G401.6 (cell line): ENCODE data around the gene SRGAP3.
A peak's percentile ranks its signal among the peaks of the same experiment; 100 is the strongest.

ENCODE experiments used
- FAIRE-seq: peaks from 2 replicates; lab custom pipeline; 2012; peaks lifted over from hg19 to GRCh38; lab: Jason Lieb, UNC

The SRGAP3 gene

DNA sequence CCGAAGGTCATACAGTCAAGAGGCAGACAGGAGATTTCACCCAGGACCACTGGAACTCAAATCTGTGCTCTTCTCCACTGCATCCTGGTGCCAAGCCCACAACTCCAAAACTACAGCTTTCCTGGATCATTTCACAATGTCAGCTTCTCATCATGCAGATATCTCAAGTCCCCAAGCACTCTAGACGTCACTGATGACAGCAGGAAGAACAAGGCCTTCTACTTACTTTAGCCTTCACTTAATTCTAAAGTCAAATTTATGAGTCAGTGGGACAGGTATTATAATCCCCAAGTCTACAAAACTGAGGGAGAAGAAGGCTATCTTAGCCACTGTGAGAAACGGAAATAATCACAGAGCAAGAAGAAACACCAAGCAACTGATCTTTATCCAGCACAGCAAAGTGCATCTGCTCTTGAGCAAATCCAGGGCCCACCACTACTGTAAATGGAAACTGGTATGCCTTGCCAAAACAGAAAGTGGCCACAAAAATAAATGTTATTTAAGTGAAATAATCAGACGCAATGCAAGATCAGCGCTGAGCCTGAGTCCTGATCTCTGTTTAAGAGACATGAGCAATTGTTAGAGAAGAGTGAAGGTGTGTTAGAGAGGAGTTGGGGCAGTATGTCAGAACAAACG lies 287.1 kb downstream of the SRGAP3 start:
- no peak for FAIRE-seq

DNA sequence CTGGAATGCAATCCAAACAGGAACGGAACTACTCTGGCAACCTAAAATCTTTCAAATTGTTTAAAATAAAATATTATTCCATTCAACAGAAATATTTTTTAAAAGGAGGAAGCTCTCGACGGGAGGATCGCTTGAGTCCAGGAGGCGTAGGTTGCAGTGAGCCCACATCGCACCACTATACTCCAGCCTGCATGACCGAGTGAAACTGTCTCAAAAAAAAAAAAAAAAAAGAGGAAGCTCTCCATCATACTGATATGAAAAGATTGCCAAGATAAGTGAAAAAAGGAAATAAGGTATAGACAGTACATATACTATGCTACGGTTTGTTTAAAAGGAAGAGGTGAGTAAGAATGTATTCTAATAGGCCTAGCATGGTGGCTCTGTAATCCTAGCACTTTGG lies 289.8 kb downstream of the SRGAP3 start:
- FAIRE-seq, result no peak

DNA sequence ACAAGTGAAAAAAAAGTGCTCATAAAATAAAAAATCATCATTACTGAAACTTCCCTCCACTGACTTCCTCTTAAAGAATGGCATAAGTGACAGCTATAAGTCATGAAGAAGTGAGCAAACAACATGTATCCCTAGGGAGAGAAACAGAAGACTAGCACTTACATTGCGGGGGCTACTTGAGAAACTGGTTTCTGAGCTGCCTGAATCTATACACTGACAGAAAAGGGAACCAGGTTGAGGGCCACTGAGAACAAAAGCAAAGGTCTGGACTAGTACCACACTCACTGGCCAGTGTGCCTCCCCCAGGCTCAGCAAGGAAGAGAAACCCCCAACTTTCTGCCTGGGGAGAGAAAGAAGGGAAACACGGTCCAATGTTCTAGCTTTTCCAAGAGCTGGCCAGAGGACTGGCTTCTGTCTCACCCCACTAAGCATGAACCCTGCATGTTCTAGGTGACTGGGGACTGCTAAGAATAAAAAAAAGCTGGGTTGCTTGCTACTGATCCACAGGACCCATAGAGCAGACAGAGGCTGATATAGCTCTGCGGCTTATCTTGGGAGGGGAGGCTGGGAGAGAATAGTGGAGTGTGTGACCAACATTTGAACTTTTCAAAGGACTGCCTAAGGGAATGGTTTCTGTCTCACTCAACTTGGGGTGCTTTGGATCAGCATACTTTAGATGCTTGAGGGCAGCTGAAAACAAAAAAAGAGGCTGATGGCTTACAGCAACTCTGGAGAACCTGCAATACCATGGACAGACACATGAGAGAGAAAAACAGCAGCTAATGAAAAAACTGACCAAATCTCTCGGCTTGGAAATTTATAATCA lies 294.3 kb downstream of the SRGAP3 start:
- FAIRE-seq, result no peak

DNA sequence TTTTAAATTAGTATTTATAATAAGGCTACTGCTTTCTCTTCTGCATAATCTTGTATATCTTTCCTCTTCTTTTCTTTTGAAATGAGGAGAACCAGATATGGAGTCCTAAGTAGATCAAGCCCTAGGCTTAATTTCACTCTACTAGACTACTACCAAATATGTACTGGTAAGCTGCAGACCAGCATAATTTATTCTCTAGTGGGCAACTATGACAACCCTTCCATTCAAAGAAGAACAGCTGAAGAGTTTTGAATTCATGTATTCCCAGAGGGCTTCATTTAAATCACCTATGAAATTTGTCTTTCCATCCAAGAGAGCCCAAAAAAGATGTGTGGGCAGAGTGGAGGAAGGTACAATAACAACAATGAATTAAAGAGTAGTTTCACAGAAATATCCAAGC lies 296.1 kb downstream of the SRGAP3 start:
- FAIRE-seq, result no peak

DNA sequence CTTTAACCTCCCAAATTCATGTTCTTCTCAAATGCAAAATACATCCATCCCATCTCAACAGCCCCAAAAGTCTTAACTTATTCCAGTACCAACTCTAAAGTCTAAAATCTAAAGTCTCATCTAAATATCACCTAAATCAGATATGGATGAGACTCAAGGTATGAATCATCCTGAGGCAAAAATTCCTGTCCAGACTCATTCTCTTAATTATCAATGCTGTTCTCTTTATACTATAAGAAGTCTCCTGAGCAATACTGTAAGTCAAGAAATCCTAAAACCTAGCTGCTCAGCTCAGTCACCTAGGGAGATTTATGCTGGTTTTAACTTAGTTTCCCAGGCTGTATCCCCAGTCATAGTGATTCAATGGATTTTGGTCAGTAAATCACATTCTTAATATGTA lies 297.3 kb downstream of the SRGAP3 start:
- FAIRE-seq, result no peak

DNA sequence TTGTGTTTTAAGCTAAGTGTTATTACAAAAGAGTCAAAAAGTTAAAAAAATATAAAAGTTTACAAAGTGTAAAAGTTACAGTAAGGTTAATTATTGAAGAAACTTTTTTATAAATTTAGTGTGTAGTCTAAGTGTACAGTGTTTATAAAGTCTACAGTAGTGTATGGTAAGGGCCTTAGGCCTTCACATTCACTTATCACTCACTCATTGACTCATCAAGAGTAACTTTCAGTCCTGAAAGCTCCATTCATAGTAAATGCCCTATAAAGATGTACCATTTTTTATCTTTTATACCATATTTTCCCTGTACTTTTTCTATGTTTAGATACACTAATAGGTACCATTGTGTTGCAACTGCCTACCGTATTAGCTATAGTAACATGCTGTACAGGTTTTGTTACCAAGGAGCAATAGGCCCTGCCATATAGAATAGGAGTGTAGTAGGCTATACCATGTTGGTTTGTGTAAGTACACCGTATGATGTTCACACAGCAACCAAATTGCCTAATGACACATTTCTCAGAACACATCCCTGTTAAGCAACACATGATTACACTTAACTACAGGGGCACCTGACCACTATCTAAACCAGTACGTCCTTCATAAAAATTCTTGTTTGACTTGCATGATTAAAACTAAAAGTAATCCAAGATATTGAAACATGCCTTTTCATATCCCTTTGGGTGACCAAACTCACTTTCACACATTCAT lies 303.4 kb downstream of the SRGAP3 start:
- no peak for FAIRE-seq

DNA sequence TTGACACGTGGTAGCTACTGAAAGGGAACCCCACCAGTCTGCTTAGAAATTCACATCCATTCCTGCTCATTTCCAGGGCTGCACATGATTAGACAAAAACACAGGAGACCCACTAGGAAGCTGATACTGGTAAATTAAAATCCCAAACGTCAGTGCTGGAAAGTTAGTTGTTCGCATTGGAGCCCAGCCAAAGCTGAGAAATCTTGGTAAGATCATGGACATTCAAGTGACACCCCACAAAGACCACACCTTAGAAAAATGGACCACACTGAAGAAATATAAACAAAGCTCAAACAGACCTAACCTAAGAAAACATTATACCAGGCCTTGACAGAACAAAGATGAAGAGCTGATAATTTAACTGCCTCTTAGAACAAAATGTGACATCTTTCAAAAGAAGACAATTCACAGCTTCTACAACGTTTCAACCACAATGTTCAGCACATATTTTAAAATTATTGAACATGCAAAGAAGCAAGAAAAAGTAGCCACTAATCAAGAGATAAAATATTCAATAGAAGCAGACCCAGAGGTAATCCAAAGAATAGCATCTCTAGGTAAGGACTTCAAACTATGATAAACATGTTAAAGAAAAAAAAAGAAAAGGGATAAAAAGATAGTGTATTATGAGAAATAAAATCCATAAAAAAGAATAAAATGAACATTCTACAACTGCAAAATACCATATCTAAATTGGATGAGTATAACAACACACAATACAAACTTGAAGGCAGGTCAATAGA lies 306.5 kb downstream of the SRGAP3 start:
- no peak for FAIRE-seq

DNA sequence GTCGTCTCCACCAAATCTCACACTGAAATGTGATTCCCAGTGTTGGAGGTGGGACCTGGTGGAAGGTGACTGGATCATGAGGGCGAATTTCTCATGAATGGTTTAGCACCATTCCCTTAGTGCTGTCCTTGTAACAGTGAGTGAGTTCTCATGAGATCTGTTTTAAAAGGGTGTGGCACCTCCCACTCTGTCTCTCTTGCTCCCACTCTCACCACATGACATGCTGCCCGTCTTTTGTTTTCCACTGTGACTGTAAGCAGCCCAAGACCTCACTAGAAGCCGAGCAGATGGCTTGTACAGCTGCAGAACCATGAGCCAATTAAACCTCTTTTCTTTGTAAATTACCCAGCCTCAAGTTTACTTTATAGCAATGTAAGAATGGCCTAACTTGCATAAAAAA lies 307.3 kb downstream of the SRGAP3 start:
- no peak for FAIRE-seq

DNA sequence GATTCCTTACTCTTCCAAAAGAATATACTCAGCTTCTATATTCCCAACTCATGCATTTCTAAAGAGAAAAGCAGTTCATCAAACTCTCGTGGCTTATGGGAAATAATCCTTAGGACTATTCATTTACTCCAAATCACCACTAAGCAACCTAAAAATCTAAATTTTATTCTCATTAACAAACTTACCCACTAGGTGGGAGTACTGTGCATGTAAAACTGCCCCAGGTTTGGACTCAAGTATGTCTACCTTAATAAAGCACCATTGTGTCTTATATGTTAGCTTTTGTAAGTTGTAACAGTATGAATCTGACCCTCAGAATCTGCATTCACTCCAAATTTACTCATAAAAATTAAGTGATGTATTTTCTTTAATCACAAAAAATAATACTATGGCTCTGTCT lies 311.4 kb downstream of the SRGAP3 start:
- FAIRE-seq, result peak; percentile 73

DNA sequence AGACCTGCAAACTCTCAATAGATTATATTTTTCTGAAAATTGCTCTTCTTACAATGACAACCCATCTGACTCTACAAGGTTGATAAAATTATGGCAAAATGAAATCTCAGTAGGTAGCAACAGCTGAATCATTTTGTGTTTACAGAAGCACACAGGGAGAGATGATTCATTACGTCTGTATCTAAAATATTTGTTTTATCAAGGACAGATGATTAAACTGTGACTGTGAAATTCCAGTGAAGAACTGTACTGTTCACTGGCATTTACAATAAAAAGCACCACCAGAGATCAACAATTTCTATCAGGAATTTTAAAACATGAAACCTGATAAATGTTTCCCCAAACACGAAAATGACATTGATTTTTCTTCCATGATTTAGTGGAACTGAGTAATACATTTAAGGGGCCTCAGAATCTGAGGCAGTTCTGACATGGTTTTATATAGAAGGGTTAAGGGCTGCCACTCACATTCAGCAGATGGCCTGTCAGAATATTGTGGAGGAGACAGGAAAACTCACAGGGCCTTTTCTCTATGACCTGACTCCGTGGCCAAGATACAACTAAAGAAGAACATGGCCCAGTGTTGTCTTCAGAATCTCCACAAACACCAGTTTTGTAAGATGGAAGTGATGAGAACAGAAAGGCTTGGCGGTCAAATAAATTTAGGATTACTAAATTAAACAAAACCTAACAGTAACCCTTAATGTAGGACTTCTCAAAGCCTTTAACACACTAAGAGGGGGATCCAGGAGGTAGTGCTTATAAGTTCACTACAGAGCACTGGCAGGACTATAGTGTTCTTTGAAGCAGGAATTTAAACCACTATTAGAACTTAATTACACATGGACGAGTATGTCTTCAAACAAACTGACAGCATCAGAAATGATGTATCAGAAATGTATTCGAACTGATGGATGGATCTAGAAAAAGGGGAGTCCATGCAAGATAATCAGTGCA lies 312.1 kb downstream of the SRGAP3 start:
- FAIRE-seq, result no peak

DNA sequence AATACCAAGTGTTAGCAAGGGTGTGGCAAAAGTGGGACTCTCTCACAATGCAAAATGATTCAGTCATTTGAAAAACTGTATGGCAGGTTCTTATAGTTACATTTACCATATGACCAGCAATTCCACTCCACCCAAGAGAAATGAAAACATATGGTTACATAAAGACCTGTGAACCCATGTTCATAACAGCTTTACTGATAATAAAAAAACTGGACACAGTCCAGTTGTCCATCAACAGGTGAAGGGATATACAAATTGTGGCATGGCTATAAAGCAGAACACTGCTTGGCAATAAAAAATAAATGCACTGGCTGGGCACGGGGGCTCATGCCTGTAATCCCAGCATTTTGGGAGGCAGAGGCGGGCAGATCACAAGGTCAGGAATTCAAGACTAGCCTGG lies 316.9 kb downstream of the SRGAP3 start:
- FAIRE-seq, result no peak

DNA sequence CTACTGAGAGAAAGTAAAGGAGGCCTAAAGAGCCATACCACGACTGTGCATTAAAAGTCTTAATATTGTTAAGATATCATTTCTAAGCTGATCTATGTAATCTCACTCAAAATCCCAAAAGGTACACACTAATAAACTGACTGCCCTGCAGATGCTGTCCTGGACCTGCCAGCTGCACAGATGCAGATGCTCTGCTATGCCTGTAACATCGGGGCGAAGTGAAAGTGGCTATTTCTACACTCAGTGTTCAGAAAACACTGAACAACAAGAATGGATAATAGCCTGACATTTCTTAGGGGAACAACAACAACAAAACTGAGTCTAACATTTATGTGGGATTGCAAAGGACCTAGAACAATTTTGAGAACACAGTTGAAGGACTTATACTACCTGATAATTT lies 318.1 kb downstream of the SRGAP3 start:
- no peak for FAIRE-seq
